ENCODE data around the gene KCNAB2. TPM values are rescaled to one million over a fixed set of nuclear protein-coding genes. Genes with fewer than 3 reads are reported as not detected.

The KCNAB2 gene
- total RNA-seq, 1 donor from 2014 or later: 19.3 TPM

DNA sequence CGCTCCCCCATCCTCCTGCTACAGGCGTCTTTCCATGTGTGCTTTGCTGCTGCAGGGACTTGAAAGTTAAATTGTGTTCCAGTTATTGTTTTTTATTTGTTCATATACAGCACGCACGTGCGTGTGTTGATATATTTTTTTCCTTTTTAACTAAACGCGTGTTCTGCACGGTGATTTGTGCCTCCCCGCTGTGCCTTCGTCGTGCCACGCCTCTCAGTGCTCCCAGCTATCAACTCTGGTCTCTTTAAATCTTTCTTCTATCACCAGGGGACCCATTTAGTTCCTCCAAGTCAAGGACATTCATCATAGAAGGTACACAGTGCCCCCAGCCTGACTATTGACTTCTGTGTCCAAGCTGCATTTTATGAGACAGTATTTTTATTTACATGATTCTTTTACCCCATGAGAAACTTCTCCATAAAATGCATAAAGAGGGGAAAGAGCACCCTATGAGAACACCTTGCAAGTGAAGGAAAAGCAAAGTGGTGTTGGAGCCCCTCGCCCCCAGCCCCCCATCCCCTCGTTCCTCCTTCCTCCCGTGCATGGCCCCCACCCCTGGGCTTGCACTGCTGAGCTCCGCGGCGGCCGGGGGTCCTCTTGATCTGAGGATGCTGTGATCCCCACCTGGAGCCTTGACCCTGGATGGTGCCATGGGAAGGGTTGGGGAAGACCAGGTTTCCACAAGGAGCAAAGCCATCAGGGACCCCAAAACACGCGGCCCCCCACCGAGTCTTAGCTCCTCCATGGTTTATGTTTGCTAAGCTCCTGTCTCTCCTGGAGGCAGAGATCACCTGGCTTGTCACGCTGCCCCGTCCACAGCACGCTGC is 45.5 kb downstream of the KCNAB2 start:
- no peak for DNase-seq (ENCODE audit: low spot score)
- intact Hi-C loops (cut with DNase I): no loop called here

DNA sequence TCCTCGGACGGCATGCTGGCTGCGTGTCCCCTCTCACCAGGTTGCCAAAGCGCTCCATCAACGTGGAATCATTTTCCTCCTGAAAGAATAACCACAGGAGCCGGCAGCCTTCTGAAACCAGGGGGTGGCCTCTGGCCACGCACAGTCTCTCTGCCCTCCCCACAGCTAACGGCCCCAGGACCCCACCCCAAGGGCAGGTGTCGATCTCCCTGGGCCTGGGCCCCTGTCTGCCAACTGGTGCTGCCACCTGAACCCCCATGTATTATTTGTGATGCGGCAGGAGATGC is 46.1 kb downstream of the KCNAB2 start:
- intact Hi-C loops (cut with DNase I): no loop called here
- DNase-seq (ENCODE audit: low spot score): no peak

DNA sequence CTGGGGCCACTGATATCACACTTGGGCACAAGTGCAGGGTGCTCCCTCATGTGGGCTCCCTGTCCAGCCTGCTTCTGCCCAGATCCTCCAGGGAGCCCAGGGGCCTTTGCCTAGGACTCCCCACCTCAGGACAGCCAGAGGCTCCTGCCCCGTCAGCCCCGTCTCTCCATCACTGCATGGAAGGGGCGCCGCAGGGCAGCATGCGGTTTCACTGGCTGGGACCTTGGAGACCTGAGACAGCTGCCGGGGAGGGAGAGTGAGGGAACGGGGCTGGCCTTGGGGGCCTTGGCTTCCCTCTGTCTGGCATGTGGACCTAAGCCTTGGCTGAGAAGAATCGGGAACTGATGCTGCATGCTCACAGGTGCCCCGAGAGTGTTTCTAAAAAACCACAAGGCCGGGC is 46.5 kb downstream of the KCNAB2 start:
- intact Hi-C loops (cut with DNase I): no loop called here
- DNase-seq (ENCODE audit: low spot score): no peak

DNA sequence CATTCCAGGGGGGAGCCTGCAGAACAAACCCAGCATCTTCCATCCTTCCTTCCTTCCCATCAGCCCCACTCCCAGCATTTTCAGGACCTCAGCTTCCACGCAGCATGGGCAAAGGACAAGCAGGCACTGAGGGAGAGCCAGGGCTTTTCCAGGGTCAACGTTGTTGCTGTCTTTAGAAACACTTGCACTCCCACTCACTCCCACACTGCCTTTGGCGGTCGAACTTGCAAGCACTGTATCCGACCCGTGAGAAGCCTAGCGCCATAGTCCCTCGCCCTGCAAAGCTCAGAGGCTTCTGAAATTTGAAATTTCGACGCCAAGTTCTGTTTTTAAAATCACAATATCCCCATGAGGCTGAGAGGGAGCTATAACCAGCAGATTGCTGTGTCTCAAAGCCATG is 47.4 kb downstream of the KCNAB2 start:
- intact Hi-C loops (cut with DNase I): no loop called here
- no peak for DNase-seq (ENCODE audit: low spot score)

DNA sequence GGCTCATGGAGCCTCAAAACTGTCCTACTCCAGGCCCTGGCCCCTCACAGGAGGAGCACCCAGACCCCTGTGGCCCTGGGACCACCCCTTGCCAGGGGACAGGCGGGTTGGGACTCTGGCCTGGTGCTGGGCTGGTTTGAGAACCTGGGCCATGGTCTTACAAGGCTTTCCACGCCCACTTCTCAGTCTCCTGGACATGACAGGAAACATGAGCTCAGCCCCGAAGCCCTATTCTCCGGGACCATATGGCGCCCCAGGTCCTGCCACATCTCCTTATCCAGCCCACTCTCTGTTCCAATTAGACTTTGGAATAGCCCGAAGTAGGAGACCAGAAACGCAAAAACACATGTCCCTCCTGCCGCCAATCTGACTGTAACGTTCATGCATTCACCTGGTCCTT is 47.9 kb downstream of the KCNAB2 start:
- DNase-seq (ENCODE audit: low spot score): no peak
- intact Hi-C loops (cut with DNase I): no loop called here

DNA sequence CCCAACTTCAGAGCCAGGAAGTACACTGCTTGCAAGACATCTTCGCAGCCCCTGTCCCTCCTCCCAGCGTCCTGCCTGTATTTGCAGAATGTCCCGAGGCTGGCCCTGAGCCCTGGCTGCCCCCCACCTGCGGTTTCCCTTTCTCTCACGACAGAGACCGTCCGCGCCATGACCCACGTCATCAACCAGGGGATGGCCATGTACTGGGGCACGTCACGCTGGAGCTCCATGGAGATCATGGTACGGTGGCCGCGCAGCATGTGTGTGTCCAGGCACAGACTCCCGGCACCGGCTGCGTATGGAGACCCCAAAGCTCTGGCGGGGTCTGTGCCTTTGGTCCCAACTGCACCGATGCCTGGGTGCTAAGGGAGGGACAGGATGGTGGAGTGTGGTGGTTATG is 48.6 kb downstream of the KCNAB2 start:
- DNase-seq (ENCODE audit: low spot score): no peak
- intact Hi-C loops (cut with DNase I): no loop called here

DNA sequence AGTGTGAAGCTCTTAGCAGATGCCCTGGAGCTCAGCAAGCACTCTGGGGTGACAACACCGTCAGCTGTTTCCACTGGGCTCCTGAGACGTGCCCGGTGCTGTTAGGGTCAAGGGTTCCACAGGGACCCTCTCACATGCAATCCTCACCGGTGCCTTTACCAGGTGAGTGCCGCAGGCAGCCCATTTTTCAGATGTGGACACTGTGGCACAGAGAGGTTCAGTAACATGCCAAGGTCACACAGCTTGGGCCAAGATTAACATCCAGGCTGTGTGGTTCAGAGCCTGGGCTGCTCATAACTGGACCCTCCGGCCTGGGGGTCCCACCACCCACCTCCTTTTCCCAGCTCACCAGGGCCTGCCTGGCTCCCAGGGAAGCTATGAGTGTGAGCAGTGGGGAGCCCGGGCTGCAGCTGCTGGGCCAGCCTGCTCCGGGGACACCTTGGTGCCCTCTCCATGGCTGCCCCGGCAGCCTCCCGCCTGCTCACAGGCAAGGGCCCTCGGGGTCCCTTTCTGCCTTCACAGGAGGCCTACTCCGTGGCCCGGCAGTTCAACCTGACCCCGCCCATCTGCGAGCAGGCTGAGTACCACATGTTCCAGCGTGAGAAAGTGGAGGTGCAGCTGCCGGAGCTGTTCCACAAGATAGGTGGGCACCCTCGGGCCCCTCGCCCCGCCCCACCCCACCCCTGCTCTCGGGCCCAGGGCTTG is 49.3 kb downstream of the KCNAB2 start:
- intact Hi-C loops (cut with DNase I): no loop called here
- DNase-seq (ENCODE audit: low spot score): no peak

DNA sequence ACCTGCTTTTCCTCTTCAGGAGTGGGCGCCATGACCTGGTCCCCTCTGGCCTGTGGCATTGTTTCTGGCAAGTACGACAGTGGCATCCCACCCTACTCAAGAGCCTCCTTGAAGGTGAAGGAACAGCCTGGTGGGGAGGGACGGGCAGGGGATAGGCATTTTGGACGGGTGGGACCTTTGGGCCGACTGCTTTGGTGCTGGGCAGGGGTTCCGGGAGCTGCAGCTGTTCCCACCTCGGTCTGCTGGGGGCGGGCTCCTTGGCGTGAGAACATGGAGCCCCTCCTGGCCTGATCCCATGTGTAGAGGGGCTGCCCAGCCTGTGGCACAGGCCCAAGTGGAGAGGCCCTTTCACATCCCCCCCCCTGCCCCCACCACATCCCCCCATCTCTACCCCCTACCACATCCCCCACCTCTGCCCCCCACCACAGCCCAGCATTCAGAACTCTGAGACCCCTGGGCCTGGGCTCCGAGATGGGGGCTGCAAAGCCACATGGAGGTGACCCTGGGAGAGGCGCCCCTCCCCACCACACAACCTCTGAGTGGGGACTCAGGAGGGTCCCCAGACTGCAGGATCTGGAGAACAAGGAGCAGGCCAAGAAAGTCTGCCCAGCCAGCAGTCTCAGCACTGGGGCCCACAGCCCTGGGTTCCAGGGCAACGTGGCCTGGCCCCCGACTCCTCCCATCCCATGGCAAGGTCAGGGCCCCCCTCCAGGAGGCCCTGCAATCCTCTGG is 50.0 kb downstream of the KCNAB2 start:
- DNase-seq (ENCODE audit: low spot score): no peak
- intact Hi-C loops (cut with DNase I): no loop called here

DNA sequence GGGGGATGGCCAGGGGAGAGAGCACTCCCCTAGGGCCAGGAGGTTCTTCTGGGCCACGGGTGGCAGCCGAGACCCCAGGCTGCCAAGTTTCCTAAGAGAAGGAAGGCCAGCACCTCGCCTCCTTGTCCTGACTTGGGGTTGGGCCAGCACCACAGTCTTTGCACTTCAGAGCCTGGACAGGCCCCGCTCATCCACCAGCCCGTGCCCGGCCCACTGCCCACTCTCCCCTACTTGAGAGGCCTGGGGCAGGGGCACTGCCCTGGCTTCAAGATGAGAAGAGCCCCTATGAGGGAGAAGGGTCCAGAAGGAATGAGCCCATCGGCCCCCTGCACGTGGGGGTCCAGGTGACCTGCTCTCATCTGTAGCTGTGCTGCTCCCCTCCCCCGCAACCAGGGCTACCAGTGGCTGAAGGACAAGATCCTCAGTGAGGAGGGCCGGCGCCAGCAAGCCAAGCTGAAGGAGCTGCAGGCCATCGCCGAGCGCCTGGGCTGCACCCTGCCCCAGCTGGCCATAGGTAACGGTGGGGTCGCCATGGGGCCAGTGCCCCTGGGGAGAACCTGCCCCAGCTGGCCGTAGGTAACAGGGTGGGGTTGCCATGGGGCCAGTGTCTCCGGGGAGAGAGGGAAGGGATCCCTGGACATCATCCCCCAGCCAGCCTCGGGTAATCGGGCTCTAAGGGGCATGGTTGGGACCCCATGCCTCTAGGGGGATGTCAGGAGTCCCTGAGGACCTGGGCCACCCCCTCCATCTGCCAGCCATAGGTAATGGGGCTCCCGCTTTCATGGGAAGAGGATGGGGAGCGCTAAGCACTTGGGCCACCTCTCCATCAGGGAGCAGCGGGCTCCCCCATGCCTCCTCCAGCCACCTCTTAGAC is 50.8 kb downstream of the KCNAB2 start:
- DNase-seq (ENCODE audit: low spot score): no peak

DNA sequence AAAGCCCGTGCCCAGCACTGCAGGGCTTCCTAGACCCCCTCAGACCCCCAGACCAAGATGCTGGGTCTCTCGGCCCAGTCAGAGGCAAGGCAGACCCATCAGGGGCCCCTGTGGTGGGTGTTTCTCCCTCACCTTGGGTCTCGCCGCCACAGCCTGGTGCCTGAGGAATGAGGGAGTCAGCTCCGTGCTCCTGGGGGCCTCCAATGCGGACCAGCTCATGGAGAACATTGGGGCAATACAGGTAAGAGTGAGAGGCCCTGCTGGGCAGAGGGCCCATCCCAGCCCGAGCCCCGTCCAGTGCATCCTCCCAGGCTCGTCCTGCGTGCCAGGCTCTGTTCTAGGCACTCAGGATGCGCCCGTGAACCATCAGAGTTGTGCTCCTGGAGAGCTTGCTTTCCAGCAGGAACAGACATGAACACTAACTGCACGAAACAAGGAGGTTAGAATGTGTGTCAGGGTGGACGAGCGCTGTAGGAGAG is 51.5 kb downstream of the KCNAB2 start:
- DNase-seq (ENCODE audit: low spot score): no peak
- intact Hi-C loops (cut with DNase I): no loop called here

More for the DNA sequence above, 50.8 kb downstream of the KCNAB2 start:
- intact Hi-C loops (cut with DNase I): no loop called here

DNA sequence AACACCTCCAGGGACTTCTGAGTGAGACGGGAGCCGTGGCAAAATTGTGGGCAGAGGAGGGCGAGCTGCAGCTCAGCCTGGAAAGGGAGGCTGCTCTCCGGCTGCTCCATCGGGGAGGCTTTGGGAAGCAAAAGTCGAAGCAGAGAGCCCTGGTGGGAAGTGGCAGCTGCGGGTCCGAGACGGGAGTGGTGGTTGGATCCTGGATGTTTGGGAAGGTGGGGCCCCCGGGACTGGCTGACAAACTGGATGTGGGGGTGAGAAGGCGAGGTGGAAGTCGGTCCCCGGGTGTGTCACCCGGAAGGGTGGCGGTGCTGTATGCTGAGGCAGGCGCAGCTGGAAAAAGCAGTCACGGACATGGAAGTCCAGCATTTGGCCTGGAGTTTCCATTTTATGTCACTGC is 52.1 kb downstream of the KCNAB2 start:
- no peak for DNase-seq (ENCODE audit: low spot score)
- intact Hi-C loops (cut with DNase I): no loop called here

DNA sequence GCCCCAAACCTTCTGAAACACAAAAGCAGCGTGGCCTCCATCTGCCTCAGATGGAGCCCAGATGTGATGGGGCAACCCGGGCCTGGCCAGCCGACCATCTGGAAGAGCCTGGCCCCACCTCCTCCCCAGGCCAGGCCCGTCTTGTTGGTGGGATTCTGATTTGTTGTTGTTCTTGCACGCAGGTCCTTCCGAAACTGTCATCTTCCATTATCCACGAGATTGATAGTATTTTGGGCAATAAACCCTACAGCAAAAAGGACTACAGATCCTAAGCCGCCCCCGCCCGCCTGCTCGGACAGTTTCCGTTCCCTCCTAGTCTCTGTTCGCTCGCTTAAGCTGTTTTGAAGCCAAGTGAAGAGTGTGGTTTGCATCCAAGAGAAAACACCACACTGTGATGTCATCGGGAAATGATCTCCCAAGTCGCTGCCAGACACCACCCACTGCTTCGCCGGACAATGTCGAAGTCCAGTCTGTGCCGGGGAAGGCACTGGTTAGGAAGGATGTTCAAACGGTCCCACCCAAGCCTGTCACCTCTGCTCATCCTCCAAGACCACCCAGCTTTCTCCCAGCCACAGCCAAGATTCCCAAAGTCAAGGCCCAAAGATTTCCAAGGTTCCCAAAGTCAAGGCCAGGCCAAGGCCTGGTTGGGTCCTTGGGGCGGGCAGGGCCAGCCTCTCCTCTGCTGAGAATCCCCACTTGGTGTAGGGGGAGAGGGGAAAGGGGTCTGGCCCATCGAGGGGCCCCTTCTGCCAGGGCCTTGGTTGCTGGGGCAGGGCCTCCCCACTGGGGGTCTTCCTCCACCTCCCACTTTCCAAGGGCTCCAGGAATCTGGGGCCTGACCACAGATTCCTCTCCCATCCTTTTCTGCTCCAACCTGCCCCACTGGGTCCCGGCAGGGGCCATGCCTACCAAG is 52.9 kb downstream of the KCNAB2 start:
- no peak for DNase-seq (ENCODE audit: low spot score)
- intact Hi-C loops (cut with DNase I): no loop called here

DNA sequence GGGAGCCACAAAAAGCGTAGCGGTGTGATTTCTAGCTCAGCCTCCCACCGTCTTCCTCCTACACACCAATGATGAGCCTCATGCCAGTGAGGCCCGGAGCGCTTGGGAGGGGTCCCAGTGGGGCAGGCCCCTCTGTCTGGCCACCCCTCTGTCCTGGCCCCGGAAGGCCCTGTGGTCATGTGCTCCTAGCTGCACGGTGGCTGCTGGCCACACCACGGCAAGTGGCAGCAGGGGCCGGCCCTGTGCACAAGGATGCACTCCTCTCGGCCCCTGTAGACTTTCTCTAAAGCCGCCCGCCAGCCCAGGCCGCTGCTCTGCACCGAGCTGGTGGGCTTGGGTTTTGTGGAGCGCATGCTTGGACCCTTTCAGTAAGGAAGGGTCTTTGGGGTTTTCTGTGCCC is 53.6 kb downstream of the KCNAB2 start:
- no peak for DNase-seq (ENCODE audit: low spot score)
- intact Hi-C loops (cut with DNase I): no loop called here

DNA sequence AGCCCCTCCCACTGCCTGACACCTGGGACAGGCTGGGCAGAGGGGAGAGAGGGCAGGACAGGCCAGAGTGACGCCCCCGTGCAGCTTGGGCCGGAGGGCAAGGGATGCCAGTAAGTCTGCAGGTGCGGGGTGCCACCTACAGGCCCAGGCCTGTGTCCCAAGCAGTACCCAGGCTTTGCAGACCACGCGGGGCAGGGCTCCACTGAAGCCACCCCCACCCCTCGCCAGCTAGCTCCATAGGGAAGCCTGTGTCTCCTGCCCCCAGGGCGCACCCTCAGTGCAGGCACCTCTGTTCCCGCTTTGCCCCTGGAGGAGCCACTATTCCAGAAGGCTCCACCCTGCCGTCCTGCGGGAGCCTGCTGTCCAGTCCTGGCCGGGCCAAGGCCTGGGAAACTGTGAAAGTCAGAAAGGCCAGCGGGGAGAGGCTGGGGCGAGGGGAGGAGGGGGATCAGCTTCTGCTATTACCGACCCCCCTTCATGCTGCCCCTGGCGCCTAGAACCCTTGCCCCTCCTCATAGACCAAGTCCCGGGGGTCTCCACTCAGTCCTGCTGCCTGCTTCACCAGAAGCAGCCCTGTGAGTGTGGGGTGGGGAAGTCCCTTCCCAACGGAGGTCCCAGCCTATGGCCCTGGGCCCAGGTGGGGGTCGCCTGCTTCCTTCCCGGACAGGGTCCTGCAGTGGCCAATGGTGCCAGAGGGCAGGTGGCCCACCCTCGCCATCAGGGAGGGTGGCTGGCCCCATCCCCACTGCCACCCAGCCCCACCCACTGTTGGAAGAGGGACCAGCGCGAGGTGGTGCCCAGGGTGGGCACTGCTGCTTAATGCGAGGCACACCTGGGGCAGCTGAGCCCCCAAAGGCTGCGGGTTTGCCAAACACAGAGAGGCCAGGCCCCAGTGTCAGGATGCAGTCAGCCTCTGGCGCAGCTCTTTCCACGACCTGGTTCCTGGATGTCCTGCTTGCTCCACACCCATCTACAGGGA is 54.4 kb downstream of the KCNAB2 start:
- intact Hi-C loops (cut with DNase I): no loop called here
- no peak for DNase-seq (ENCODE audit: low spot score)

DNA sequence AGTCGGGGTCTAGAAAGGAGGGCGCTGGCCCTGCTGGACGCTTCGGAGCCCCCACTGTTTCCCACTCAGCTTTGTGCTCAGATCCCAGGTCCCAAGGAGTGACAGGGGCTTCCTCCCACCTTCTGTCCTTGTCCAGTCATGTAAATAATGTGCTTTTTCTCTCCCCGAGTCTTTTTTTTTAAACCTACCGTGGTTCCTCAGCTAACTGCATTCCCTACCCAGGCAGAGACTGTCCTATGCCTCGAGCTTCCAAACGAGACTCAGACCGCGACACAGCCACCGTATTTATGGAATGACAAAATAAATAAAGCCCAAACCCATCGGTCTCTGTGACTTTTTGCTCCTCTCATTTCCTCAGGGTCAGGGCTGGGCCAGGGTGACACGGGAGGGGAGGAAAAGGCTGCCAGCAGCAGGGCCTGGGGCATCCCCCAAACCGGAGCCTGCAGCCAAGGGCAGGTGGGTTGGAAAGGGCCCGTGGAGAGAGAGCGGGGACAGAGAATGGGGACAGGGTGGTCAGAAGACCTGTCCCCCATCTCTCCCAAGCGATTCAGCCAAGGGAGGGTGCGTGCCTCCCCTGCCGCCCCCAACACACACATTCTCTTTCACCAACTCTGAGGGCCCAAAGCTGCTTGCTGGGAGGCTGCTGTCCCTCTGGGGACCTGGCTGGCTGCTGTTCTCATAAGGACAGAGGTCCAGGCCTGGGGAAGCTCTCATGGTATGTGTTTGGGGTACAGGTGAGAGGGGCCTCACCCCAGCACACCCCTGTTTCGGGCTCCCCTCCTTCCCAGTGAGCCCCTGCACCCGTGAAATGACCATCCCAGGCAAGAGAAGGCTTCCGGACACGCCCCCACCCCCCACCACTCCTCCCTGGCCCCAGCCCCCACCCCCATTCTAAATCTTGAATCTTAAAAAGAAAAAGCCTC is 55.4 kb downstream of the KCNAB2 start:
- no peak for DNase-seq (ENCODE audit: low spot score)
- intact Hi-C loops (cut with DNase I): no loop called here

DNA sequence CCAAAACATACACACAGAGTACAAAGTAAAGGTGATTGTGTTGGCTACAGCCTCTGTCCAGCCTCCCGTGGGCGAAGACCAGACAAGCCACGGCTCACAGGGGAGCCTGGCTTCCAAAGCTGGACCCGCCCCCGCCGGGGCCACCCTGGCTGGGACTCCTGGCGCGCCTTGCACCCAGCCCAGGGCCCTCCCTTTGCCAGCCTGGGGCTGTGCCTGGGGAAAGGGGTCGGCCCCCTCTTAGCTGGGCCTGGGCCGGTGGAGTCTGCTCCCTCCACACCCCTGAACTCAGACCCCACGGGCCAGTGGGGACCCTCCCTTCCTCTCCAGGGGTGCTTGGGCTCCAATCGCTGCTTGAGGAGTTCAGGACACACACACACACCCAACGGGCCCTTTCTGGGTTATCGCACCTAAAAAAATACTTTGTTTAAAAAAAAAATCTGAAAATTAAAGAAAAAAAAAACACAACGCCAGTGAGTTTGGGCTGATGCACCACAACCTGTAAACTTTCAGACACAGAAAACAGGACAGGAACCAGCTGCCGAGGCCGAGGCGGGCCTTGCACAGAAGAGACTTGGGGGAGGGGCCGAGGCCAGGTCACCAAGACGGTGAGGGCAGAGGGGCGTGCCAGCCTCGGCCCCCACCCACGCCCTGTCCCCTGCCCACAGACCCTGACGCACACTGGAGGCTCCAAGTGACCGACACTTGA is 56.3 kb downstream of the KCNAB2 start:
- no peak for DNase-seq (ENCODE audit: low spot score)

More for the DNA sequence above, 56.3 kb downstream of the KCNAB2 start:
- intact Hi-C loops (cut with DNase I): no loop called here

Measured in cardiac septum (tissue), 1 donor.